IPS-NIHi7 (cell line): ENCODE results near the gene TTC38.

ENCODE experiments used
- DNase-seq: peaks from one replicate; pipeline ENCODE4 v3.0.0; 2012; ENCODE audit warnings: mixed read lengths; ENCODE audit errors: extremely low spot score

Gene TTC38

GRCh38 chr22:46278656-46279645, 11.1 kb downstream of the TTC38 start:
- DNase-seq = no peak

- no peak for DNase-seq
These were observed 12.4 kb downstream of the TTC38 start for GRCh38 chr22:46280063-46280817.

- DNase-seq = peak; percentile 29
These were observed 13.3 kb downstream of the TTC38 start for GRCh38 chr22:46280999-46281623.

GRCh38 chr22:46281866-46282678, 14.3 kb downstream of the TTC38 start:
- no peak for DNase-seq

- no peak for DNase-seq
These were observed 18.2 kb downstream of the TTC38 start for GRCh38 chr22:46286006-46286405.

- no peak for DNase-seq
These were observed 19.4 kb downstream of the TTC38 start for GRCh38 chr22:46286941-46287872.

- DNase-seq = no peak
These were observed 20.3 kb downstream of the TTC38 start for GRCh38 chr22:46287873-46288751.

GRCh38 chr22:46288846-46289243, 21.0 kb downstream of the TTC38 start:
- DNase-seq = no peak

- DNase-seq = no peak
These were observed 21.6 kb downstream of the TTC38 start for GRCh38 chr22:46289244-46289891.

GRCh38 chr22:46290121-46290842, 22.5 kb downstream of the TTC38 start:
- no peak for DNase-seq

- no peak for DNase-seq
These were observed 23.3 kb downstream of the TTC38 start for GRCh38 chr22:46290843-46291785.

- DNase-seq = no peak
These were observed 24.4 kb downstream of the TTC38 start for GRCh38 chr22:46292173-46292572.

- DNase-seq = no peak
These were observed 24.9 kb downstream of the TTC38 start for GRCh38 chr22:46292732-46293131.

- no peak for DNase-seq
These were observed 25.9 kb downstream of the TTC38 start for GRCh38 chr22:46293577-46294260.

- no peak for DNase-seq
These were observed 27.0 kb downstream of the TTC38 start for GRCh38 chr22:46294784-46295183.

- no peak for DNase-seq
These were observed 27.6 kb downstream of the TTC38 start for GRCh38 chr22:46295277-46295971.
